HFFc6 (cell line): ENCODE data around the gene FAF1. TPM values are rescaled to one million over a fixed set of nuclear protein-coding genes. Genes with fewer than 3 reads are reported as not detected.

Experiments used
- DNase-seq: peaks from one replicate; pipeline ENCODE4 v3.0.0-alpha.2; 2018
- H3K27ac Mint-ChIP-seq: 2 replicates; pipeline ENCODE4 v1.8.0; 2020; ENCODE audit warnings: mild to moderate bottlenecking, mixed read lengths
- H3K27me3 Mint-ChIP-seq: 2 replicates; pipeline ENCODE4 v1.8.0; 2021; ENCODE audit warnings: mild to moderate bottlenecking, moderate library complexity, mixed read lengths; ENCODE audit not compliant: insufficient read depth
- H3K36me3 Mint-ChIP-seq: 2 replicates; pipeline ENCODE4 v1.8.0; 2021; ENCODE audit warnings: low read depth, mixed read lengths
- H3K4me1 Mint-ChIP-seq: 2 replicates; pipeline ENCODE4 v1.8.0; 2020; ENCODE audit warnings: low read depth, mixed read lengths
- H3K4me3 Mint-ChIP-seq: 2 replicates; pipeline ENCODE4 v1.8.0; 2020; ENCODE audit warnings: mild to moderate bottlenecking, moderate library complexity, mixed read lengths
- H3K9me3 Mint-ChIP-seq: 2 replicates; pipeline ENCODE4 v1.8.0; 2020; ENCODE audit warnings: mild to moderate bottlenecking, mixed read lengths
- CTCF ChIP-seq: fragments of 200-600 bp; sonication (generic); IDR thresholded peaks from 2 replicates; pipeline ENCODE4 v1.5.0; 2021; ENCODE audit warnings: antibody characterized with exemption, mild to moderate bottlenecking
- total RNA-seq, 6 experiments: library from RNA; stranded (reverse); fragmentation: NEBNext Ultra II Directional; extraction: Animal tissue kit (Norgen Biotek cat#: 25700); gene quantifications; 2 replicates in 1 of 6; 3 replicates in 5 of 6; pipeline ENCODE4 v1.2.3, GENCODE V29; 2021

The FAF1 gene
- total RNA-seq, 6 experiments from 2014 or later, result 60.1 to 79.1 (median 67.8) TPM

GRCh38 chr1:50796272-50796671, 163.8 kb downstream of the FAF1 start:
- H3K27me3 Mint-ChIP-seq, result no peaks in the 10 kb centered on the region; the same call in 1 of the 2 replicates

GRCh38 chr1:50793521-50793920, 166.5 kb downstream of the FAF1 start:
- no peak overlapping the region for H3K27ac Mint-ChIP-seq
- no peaks in the 10 kb centered on the region; the same call in 1 of the 2 replicates for H3K27me3 Mint-ChIP-seq
- DNase-seq, result no peak
- no peaks in the 10 kb centered on the region for H3K9me3 Mint-ChIP-seq
- H3K4me1 Mint-ChIP-seq, result no peaks in the 10 kb centered on the region
- no peak overlapping the region for H3K4me3 Mint-ChIP-seq
- TF ChIP-seq CTCF, result no peak
- H3K36me3 Mint-ChIP-seq, result no peaks in the 10 kb centered on the region

More at GRCh38 chr1:50796272-50796671, 163.8 kb downstream of the FAF1 start:
- TF ChIP-seq CTCF, result no peak
- no peaks in the 10 kb centered on the region for H3K9me3 Mint-ChIP-seq
- H3K27ac Mint-ChIP-seq, result no peak overlapping the region
- DNase-seq, result no peak
- no peak overlapping the region for H3K4me3 Mint-ChIP-seq
- H3K36me3 Mint-ChIP-seq, result no peaks in the 10 kb centered on the region
- no peaks in the 10 kb centered on the region for H3K4me1 Mint-ChIP-seq

- Mint-ChIP-seq H3K4me3 (no peak overlapping the region), H3K27ac (no peak overlapping the region), H3K9me3 (no peaks in the 10 kb centered on the region), H3K27me3 (no peaks in the 10 kb centered on the region), H3K4me1 (peaks cover 6% of the 10 kb centered on the region), H3K36me3 (peaks cover 6% of the 10 kb centered on the region)
- no peak for DNase-seq
- TF ChIP-seq CTCF, result no peak
Measured at GRCh38 chr1:50787266-50787665, 172.8 kb downstream of the FAF1 start.

GRCh38 chr1:50783286-50783685, 176.8 kb downstream of the FAF1 start:
- H3K27ac Mint-ChIP-seq, result no peak overlapping the region
- no peak for TF ChIP-seq CTCF
- no peaks in the 10 kb centered on the region for H3K9me3 Mint-ChIP-seq
- DNase-seq, result no peak
- H3K4me3 Mint-ChIP-seq, result no peak overlapping the region
- peaks cover 6% of the 10 kb centered on the region for H3K36me3 Mint-ChIP-seq
- no peaks in the 10 kb centered on the region for H3K27me3 Mint-ChIP-seq
- H3K4me1 Mint-ChIP-seq, result peaks cover 6% of the 10 kb centered on the region

GRCh38 chr1:50780797-50781196, 179.3 kb downstream of the FAF1 start:
- TF ChIP-seq CTCF, result no peak
- Mint-ChIP-seq H3K27me3 (no peaks in the 10 kb centered on the region), H3K27ac (no peak overlapping the region), H3K36me3 (peaks cover 6% of the 10 kb centered on the region), H3K4me3 (no peak overlapping the region), H3K4me1 (peaks cover 6% of the 10 kb centered on the region), H3K9me3 (no peaks in the 10 kb centered on the region)
- no peak for DNase-seq

- no peaks in the 10 kb centered on the region for H3K36me3 Mint-ChIP-seq
- H3K27me3 Mint-ChIP-seq, result no peaks in the 10 kb centered on the region
- no peak for TF ChIP-seq CTCF
- DNase-seq, result no peak
- no peaks in the 10 kb centered on the region for H3K9me3 Mint-ChIP-seq
- no peak overlapping the region for H3K4me3 Mint-ChIP-seq
- peaks cover 6% of the 10 kb centered on the region for H3K4me1 Mint-ChIP-seq
- H3K27ac Mint-ChIP-seq, result no peak overlapping the region
Measured at GRCh38 chr1:50779801-50780200, 180.3 kb downstream of the FAF1 start.
